Spleen (tissue), 11 donors: ENCODE measurements around the gene EXOC4. TPM values are rescaled to one million over a fixed set of nuclear protein-coding genes. Genes with fewer than 3 reads are reported as not detected.

Experiments
- DNase-seq: peaks from one replicate; pipeline ENCODE4 v3.0.0-alpha.2; 2020
- H3K27ac ChIP-seq, 8 donors: fragments of 200-600 bp; sonication (generic) in 7 of 8; 1 replicate in 4 of 8; 2 replicates in 4 of 8; pipeline versions ENCODE4 v1.5.0 to v1.8.0; 2016 to 2021; ENCODE audit warnings: inconsistent platforms in 4 of 8, mild to moderate bottlenecking in 4 of 8, moderate library complexity in 1 of 8
- H3K27me3 ChIP-seq, 7 donors: fragments of 200-600 bp; sonication (generic) in 6 of 7; replicated peaks in 1 of 7; 1 replicate in 4 of 7; 2 replicates in 3 of 7; pipeline versions ENCODE4 v1.5.0 to v1.8.0; 2016 to 2021; ENCODE audit warnings: inconsistent platforms in 3 of 7, mild to moderate bottlenecking in 1 of 7
- H3K36me3 ChIP-seq, 6 donors: fragments of 200-600 bp; sonication (generic) in 5 of 6; 1 replicate in 4 of 6; 2 replicates in 2 of 6; pipeline versions ENCODE4 v1.5.0 to v1.8.0; 2016 to 2021; ENCODE audit warnings: inconsistent platforms in 2 of 6
- H3K4me1 ChIP-seq, 6 donors: fragments of 200-600 bp; sonication (generic) in 5 of 6; 1 replicate in 3 of 6; 2 replicates in 3 of 6; pipeline versions ENCODE4 v1.5.0 to v1.8.0; 2016 to 2021; ENCODE audit warnings: inconsistent platforms in 3 of 6
- H3K4me3 ChIP-seq, 8 donors: fragments of 200-600 bp; sonication (generic) in 7 of 8; 1 replicate in 4 of 8; 2 replicates in 4 of 8; pipeline versions ENCODE4 v1.5.0 to v1.8.0; 2016 to 2021; ENCODE audit warnings: inconsistent platforms in 4 of 8, mild to moderate bottlenecking in 4 of 8, moderate library complexity in 2 of 8
- H3K9me3 ChIP-seq, 8 donors: fragments of 200-600 bp; sonication (generic) in 7 of 8; 1 replicate in 4 of 8; 2 replicates in 4 of 8; pipeline versions ENCODE4 v1.5.0 to v1.8.0; 2016 to 2021; ENCODE audit warnings: inconsistent platforms in 4 of 8
- CTCF ChIP-seq, 11 experiments: fragments of 200-600 bp in 7 of 11; fragments of 450-650 bp in 4 of 11; sonication (generic) in 4 of 11; IDR thresholded peaks in 8 of 11; conservative IDR thresholded peaks in 3 of 11; 1 replicate in 7 of 11; 2 replicates in 4 of 11; pipeline versions ENCODE4 v1.4.0 to v1.8.0; 2016 to 2021; ENCODE audit warnings: antibody characterized with exemption in 11 of 11, inconsistent platforms in 4 of 11, mild to moderate bottlenecking in 1 of 11
- POLR2A ChIP-seq, 3 donors: fragments of 450-650 bp; IDR thresholded peaks; one replicate each; pipeline ENCODE4 v1.5.1; 2017; ENCODE audit warnings: antibody characterized with exemption in 3 of 3, mild to moderate bottlenecking in 1 of 3
- POLR2AphosphoS5 ChIP-seq, 3 donors: sonication (generic); formaldehyde crosslinking; IDR thresholded peaks; one replicate each; pipeline ENCODE4 v1.5.1; 2017; ENCODE audit warnings: antibody characterized with exemption in 3 of 3
- WGBS, 5 donors: extraction: QIAGEN DNeasy Blood & Tissue Kit in 3 of 5; methylation state at CpG; one replicate each; pipeline versions ENCODE4 v1.1.5 to v1.1.7; 2013 to 2018; 5-methylcytosine and 5-hydroxymethylcytosine counted together
- intact Hi-C: fragments of 100-400 bp; cut with DNase I; formaldehyde crosslinking; loops from one replicate; pipeline ENCODE4 v1.15.0; 2023; ENCODE audit warnings: low total_unique reads
- polyA plus RNA-seq, 3 donors: library from polyadenylated mRNA; stranded (reverse); fragments of 200-250 nt; gene quantifications; one replicate each; pipeline ENCODE4 v1.2.1, GENCODE V29; 2013
- total RNA-seq, 7 donors: library from RNA; depleted of rRNA in 3 of 7; stranded (reverse); fragments of >200 nt in 3 of 7; fragmentation: NEBNext Ultra II Directional in 4 of 7; extraction: Animal tissue kit (Norgen Biotek cat#: 25700) in 4 of 7; gene quantifications; one replicate each; pipeline versions ENCODE4 v1.1.0 to v1.2.1, GENCODE V29; 2016 to 2021
- donor health status: healthy with polysubstance abuse.
- donor health status: DM: no; HTN: no; CAD: no; lungs with moderate emphysema.
- donor health status: DM: no; HTN: no; CAD: no.
- donor health status: Bipolar disorder and iron deficiency.
- donor health status: healthy.
- donor health status: DM: no; HTN: no; CAD: no.
- donor health status: DM: yes; HTN: yes; CAD: no.

The EXOC4 gene
- total and polyA plus RNA-seq, 10 donors: 14.1 to 138 (median 102) TPM

- 91 to 98% (median 97%) methylated on average over 1 of the region's 1 CpG for WGBS, 5 donors
- TF ChIP-seq POLR2A (IDR thresholded peaks at IDR 0.05): no peak
- no peak for TF ChIP-seq POLR2AphosphoS5 (IDR thresholded peaks at IDR 0.05)
- no peak for TF ChIP-seq CTCF (IDR thresholded peaks at IDR 0.05 in 8 of 11, conservative IDR thresholded peaks at IDR 0.05 in 3 of 11)
- no peak for DNase-seq
- Histone ChIP-seq H3K27me3 (no peaks in the 10 kb centered on the region), H3K27ac (no peak overlapping the region), H3K36me3 (peaks cover 0 to 31% (median 0%) of the 10 kb centered on the region in 6 donors), H3K4me1 (no peaks in the 10 kb centered on the region), H3K9me3 (no peaks in the 10 kb centered on the region), H3K4me3 (no peak overlapping the region)
- intact Hi-C loops: no loop called here
Observed at GRCh38 chr7:134059921-134060320, 807.0 kb downstream of the EXOC4 start.

GRCh38 chr7:134060874-134061273, 808.0 kb downstream of the EXOC4 start:
- Histone ChIP-seq H3K27ac (no peak overlapping the region), H3K9me3 (no peaks in the 10 kb centered on the region), H3K36me3 (peaks cover 0 to 40% (median 0%) of the 10 kb centered on the region in 6 donors), H3K27me3 (no peaks in the 10 kb centered on the region), H3K4me3 (no peak overlapping the region), H3K4me1 (no peaks in the 10 kb centered on the region)
- DNase-seq: no peak
- TF ChIP-seq POLR2A (IDR thresholded peaks at IDR 0.05) (no peak), POLR2AphosphoS5 (IDR thresholded peaks at IDR 0.05) (no peak), CTCF (IDR thresholded peaks at IDR 0.05 in 8 of 11, conservative IDR thresholded peaks at IDR 0.05 in 3 of 11) (no peak)
- intact Hi-C loops: no loop called here
- WGBS, 5 donors: 92 to 98% (median 94%) methylated on average over 3 of the region's 3 CpGs

GRCh38 chr7:134062460-134062859, 809.6 kb downstream of the EXOC4 start:
- H3K27ac ChIP-seq: no peak overlapping the region
- DNase-seq: no peak
- no peak overlapping the region for H3K4me3 ChIP-seq
- H3K36me3 ChIP-seq: peaks cover 0 to 49% (median 0%) of the 10 kb centered on the region in 6 donors
- no peaks in the 10 kb centered on the region for H3K9me3 ChIP-seq
- intact Hi-C loops: no loop called here
- H3K27me3 ChIP-seq: no peaks in the 10 kb centered on the region
- TF ChIP-seq CTCF (IDR thresholded peaks at IDR 0.05 in 8 of 11, conservative IDR thresholded peaks at IDR 0.05 in 3 of 11) (no peak), POLR2AphosphoS5 (IDR thresholded peaks at IDR 0.05) (no peak), POLR2A (IDR thresholded peaks at IDR 0.05) (no peak)
- no peaks in the 10 kb centered on the region for H3K4me1 ChIP-seq
- 69 to 90% (median 79%) methylated on average over 4 of the region's 4 CpGs for WGBS, 5 donors

GRCh38 chr7:134065415-134065814, 812.5 kb downstream of the EXOC4 start:
- no peak for TF ChIP-seq POLR2AphosphoS5 (IDR thresholded peaks at IDR 0.05)
- 93 to 100% (median 96%) methylated on average over 4 of the region's 4 CpGs for WGBS, 5 donors
- DNase-seq: no peak
- intact Hi-C loops: no loop called here
- H3K27me3 ChIP-seq: no peaks in the 10 kb centered on the region
- H3K36me3 ChIP-seq: peaks cover 0 to 44% (median 0%) of the 10 kb centered on the region in 6 donors
- no peak overlapping the region for H3K4me3 ChIP-seq
- no peak overlapping the region for H3K27ac ChIP-seq
- H3K4me1 ChIP-seq: no peaks in the 10 kb centered on the region
- no peaks in the 10 kb centered on the region for H3K9me3 ChIP-seq

GRCh38 chr7:134067164-134067563, 814.3 kb downstream of the EXOC4 start:
- Histone ChIP-seq H3K4me1 (no peaks in the 10 kb centered on the region), H3K27ac (no peak overlapping the region), H3K4me3 (no peak overlapping the region), H3K27me3 (no peaks in the 10 kb centered on the region), H3K9me3 (no peaks in the 10 kb centered on the region), H3K36me3 (peaks cover 0 to 43% (median 0%) of the 10 kb centered on the region in 6 donors)
- intact Hi-C loops: no loop called here
- DNase-seq: no peak
- 48 to 95% (median 68%) methylated on average over 4 of the region's 4 CpGs for WGBS, 5 donors
- TF ChIP-seq POLR2A (IDR thresholded peaks at IDR 0.05): no peak
- no peak for TF ChIP-seq CTCF (IDR thresholded peaks at IDR 0.05 in 8 of 11, conservative IDR thresholded peaks at IDR 0.05 in 3 of 11)
- TF ChIP-seq POLR2AphosphoS5 (IDR thresholded peaks at IDR 0.05): no peak
